Esophagus muscularis mucosa (tissue), 3 donors: Measurements from ENCODE around the gene FAM131C.

Experiments
- POLR2A ChIP-seq: fragments of 450-650 bp; IDR thresholded peaks from one replicate; pipeline ENCODE4 v1.6.1; 2017; ENCODE audit warnings: antibody characterized with exemption, moderate library complexity, mild to moderate bottlenecking, low read depth
- TF ChIP-seq, protein P1 (sequence below), 3 experiments: fragments of 200-600 bp in 2 of 3; fragments of 450-650 bp in 1 of 3; sonication (generic) in 2 of 3; IDR thresholded peaks; one replicate each; pipeline ENCODE4 v1.5.1; 2017 to 2019; ENCODE audit warnings: antibody characterized with exemption in 3 of 3, mild to moderate bottlenecking in 2 of 3, moderate library complexity in 1 of 3

GRCh38 chr1:16077406-16078245 lies 4.2 kb upstream of the FAM131C start:
- TF ChIP-seq, protein P1, sequence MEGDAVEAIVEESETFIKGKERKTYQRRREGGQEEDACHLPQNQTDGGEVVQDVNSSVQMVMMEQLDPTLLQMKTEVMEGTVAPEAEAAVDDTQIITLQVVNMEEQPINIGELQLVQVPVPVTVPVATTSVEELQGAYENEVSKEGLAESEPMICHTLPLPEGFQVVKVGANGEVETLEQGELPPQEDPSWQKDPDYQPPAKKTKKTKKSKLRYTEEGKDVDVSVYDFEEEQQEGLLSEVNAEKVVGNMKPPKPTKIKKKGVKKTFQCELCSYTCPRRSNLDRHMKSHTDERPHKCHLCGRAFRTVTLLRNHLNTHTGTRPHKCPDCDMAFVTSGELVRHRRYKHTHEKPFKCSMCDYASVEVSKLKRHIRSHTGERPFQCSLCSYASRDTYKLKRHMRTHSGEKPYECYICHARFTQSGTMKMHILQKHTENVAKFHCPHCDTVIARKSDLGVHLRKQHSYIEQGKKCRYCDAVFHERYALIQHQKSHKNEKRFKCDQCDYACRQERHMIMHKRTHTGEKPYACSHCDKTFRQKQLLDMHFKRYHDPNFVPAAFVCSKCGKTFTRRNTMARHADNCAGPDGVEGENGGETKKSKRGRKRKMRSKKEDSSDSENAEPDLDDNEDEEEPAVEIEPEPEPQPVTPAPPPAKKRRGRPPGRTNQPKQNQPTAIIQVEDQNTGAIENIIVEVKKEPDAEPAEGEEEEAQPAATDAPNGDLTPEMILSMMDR (IDR thresholded peaks at IDR 0.05): no peak
- TF ChIP-seq POLR2A: no peak
